HepG2 (cell line): ENCODE measurements around the gene ATF6. TPM values are rescaled to one million over a fixed set of nuclear protein-coding genes. Genes with fewer than 3 reads are reported as not detected.

Experiments used
- GATA4 ChIP-seq: sonication (generic); IDR thresholded peaks from 2 replicates; pipeline ENCODE4 v1.6.1; 2016; ENCODE audit warnings: antibody characterized with exemption, low read depth, borderline replicate concordance
- HDAC1 ChIP-seq: sonication (generic); formaldehyde crosslinking; IDR thresholded peaks from 2 replicates; pipeline ENCODE4 v1.5.1; 2020; ENCODE audit warnings: mild to moderate bottlenecking, missing genetic modification reagents
- MED1 ChIP-seq: sonication (generic); formaldehyde crosslinking; IDR thresholded peaks from 2 replicates; pipeline ENCODE4 v1.4.0; 2020; ENCODE audit warnings: missing genetic modification reagents
- MTA3 ChIP-seq: sonication (generic); formaldehyde crosslinking; IDR thresholded peaks from 2 replicates; pipeline ENCODE4 v1.4.0; 2020; ENCODE audit warnings: missing genetic modification reagents
- NFATC3 ChIP-seq: sonication (generic); formaldehyde crosslinking; IDR thresholded peaks from 2 replicates; pipeline ENCODE4 v1.5.1; 2020; ENCODE audit warnings: mild to moderate bottlenecking, missing genetic modification reagents
- NFKBIZ ChIP-seq: IDR thresholded peaks from 2 replicates; pipeline ENCODE4 v1.6.1; 2018; ENCODE audit warnings: missing genetic modification reagents, missing compliant biosample characterization
- NPAS2 ChIP-seq: sonication (generic); formaldehyde crosslinking; IDR thresholded peaks from 2 replicates; pipeline ENCODE4 v1.8.0; 2022; ENCODE audit warnings: mild to moderate bottlenecking, missing genetic modification reagents, borderline replicate concordance
- U2AF1 ChIP-seq: fragments of 200-400 bp; formaldehyde crosslinking; optimal IDR thresholded peaks from 2 replicates; pipeline ENCODE3; 2017; ENCODE audit warnings: mild to moderate bottlenecking, low read depth, low read length
- ZNF501 ChIP-seq: sonication (generic); formaldehyde crosslinking; IDR thresholded peaks from 2 replicates; pipeline ENCODE4 v1.5.1; 2020; ENCODE audit warnings: mild to moderate bottlenecking, moderate library complexity, missing genetic modification reagents
- ZNF678 ChIP-seq: sonication (generic); formaldehyde crosslinking; IDR thresholded peaks from 2 replicates; pipeline ENCODE4 v1.4.0; 2020; ENCODE audit warnings: mild to moderate bottlenecking, missing genetic modification reagents
- ZSCAN25 ChIP-seq: sonication (generic); formaldehyde crosslinking; IDR thresholded peaks from 2 replicates; pipeline ENCODE4 v1.8.0; 2022; ENCODE audit warnings: mild to moderate bottlenecking, missing genetic modification reagents
- polyA plus RNA-seq, 8 experiments: library from polyadenylated mRNA; depleted of rRNA in 3 of 8; stranded (reverse) in 7 of 8; unstranded in 1 of 8; fragments of >200 nt; fragmentation: Illumina TruSeq in 4 of 8; extraction: Trizol in 4 of 8; gene quantifications; 2 replicates each; pipeline versions ENCODE4 v1.2.1 to v1.2.3, GENCODE V29; 2011 to 2016; ENCODE audit warnings: low read depth in 4 of 8, missing spikeins in 1 of 8, mixed read lengths in 1 of 8; ENCODE audit not compliant: insufficient read depth in 1 of 8
- total RNA-seq, 5 experiments: library from RNA; depleted of rRNA; stranded (reverse); fragments of >200 nt; fragmentation: Illumina TruSeq; extraction: Trizol; gene quantifications; 2 replicates each; pipeline ENCODE4 v1.2.3, GENCODE V29; 2016; ENCODE audit warnings: low read depth in 1 of 5
- TF ChIP-seq, protein P1 (sequence below): sonication (generic); formaldehyde crosslinking; IDR thresholded peaks from 2 replicates; pipeline ENCODE4 v1.5.1; 2020; ENCODE audit warnings: mild to moderate bottlenecking, missing genetic modification reagents, borderline replicate concordance
- TF ChIP-seq, protein P2 (sequence below): sonication (generic); formaldehyde crosslinking; IDR thresholded peaks from 2 replicates; pipeline ENCODE4 v1.9.0; 2021; ENCODE audit warnings: missing genetic modification reagents, mild to moderate bottlenecking, borderline replicate concordance
- TF ChIP-seq, protein P3 (sequence below): sonication (generic); formaldehyde crosslinking; IDR thresholded peaks from 2 replicates; pipeline ENCODE4 v1.4.0; 2020; ENCODE audit warnings: missing genetic modification reagents
- TF ChIP-seq, protein P4 (sequence below): sonication (generic); formaldehyde crosslinking; IDR thresholded peaks from 2 replicates; pipeline ENCODE4 v1.8.1; 2023; ENCODE audit warnings: mild to moderate bottlenecking, moderate library complexity, missing genetic modification reagents
- TF ChIP-seq, protein P5 (sequence below): sonication (generic); formaldehyde crosslinking; IDR thresholded peaks from 2 replicates; pipeline ENCODE4 v1.8.0; 2022; ENCODE audit warnings: missing genetic modification reagents, mild to moderate bottlenecking, inconsistent platforms, borderline replicate concordance
- TF ChIP-seq, protein P6 (sequence below): sonication (generic); formaldehyde crosslinking; IDR thresholded peaks from 2 replicates; pipeline ENCODE4 v1.4.0; 2020; ENCODE audit warnings: mild to moderate bottlenecking, missing genetic modification reagents

ATF6 gene
- total and polyA plus RNA-seq, 2 of the 13 experiments (the other 11 are each of a cell fraction or from before 2014, with no cell fraction given): 13.2 to 14.5 TPM

DNA sequence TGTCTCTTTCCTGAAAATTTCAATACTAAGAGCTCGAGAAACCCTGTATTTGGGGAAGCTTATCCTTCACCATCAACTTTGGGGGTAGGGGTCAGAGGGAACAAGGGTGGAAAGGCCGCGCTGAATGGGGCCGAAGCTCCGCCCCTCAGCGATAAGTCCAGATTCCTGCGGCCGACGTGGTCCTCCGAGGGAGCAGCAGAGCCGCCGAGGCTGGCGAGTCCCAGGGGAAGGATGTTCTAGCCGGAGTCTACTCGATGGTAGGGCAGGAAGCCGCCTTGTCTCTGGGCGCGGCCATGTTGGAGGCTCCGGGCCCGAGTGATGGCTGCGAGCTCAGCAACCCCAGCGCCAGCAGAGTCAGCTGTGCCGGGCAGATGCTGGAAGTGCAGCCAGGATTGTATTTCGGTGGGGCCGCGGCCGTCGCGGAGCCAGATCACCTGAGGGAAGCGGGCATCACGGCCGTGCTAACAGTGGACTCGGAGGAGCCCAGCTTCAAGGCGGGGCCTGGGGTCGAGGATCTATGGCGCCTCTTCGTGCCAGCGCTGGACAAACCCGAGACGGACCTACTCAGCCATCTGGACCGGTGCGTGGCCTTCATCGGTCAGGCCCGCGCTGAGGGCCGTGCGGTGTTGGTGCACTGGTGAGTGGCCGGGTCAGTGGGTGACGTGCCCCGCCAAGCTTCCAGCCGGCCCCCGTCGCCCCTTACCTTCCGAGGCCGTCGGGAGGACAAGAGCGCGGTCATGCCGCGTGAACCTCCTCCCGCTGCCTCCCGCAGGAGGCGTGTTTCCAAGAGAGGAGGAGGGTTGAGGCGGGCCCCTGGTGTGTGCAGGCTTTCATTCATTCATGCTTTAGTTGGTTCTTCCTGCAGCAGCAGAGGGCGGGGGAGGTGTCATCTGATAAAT is 16.4 kb upstream of the ATF6 start, which contains the start of gene DUSP12 (continued):
- TF ChIP-seq, protein P1, sequence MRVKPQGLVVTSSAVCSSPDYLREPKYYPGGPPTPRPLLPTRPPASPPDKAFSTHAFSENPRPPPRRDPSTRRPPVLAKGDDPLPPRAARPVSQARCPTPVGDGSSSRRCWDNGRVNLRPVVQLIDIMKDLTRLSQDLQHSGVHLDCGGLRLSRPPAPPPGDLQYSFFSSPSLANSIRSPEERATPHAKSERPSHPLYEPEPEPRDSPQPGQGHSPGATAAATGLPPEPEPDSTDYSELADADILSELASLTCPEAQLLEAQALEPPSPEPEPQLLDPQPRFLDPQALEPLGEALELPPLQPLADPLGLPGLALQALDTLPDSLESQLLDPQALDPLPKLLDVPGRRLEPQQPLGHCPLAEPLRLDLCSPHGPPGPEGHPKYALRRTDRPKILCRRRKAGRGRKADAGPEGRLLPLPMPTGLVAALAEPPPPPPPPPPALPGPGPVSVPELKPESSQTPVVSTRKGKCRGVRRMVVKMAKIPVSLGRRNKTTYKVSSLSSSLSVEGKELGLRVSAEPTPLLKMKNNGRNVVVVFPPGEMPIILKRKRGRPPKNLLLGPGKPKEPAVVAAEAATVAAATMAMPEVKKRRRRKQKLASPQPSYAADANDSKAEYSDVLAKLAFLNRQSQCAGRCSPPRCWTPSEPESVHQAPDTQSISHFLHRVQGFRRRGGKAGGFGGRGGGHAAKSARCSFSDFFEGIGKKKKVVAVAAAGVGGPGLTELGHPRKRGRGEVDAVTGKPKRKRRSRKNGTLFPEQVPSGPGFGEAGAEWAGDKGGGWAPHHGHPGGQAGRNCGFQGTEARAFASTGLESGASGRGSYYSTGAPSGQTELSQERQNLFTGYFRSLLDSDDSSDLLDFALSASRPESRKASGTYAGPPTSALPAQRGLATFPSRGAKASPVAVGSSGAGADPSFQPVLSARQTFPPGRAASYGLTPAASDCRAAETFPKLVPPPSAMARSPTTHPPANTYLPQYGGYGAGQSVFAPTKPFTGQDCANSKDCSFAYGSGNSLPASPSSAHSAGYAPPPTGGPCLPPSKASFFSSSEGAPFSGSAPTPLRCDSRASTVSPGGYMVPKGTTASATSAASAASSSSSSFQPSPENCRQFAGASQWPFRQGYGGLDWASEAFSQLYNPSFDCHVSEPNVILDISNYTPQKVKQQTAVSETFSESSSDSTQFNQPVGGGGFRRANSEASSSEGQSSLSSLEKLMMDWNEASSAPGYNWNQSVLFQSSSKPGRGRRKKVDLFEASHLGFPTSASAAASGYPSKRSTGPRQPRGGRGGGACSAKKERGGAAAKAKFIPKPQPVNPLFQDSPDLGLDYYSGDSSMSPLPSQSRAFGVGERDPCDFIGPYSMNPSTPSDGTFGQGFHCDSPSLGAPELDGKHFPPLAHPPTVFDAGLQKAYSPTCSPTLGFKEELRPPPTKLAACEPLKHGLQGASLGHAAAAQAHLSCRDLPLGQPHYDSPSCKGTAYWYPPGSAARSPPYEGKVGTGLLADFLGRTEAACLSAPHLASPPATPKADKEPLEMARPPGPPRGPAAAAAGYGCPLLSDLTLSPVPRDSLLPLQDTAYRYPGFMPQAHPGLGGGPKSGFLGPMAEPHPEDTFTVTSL (CRISPR knock-in tag): 0 out of 2 replicates have a peak, but pooled peaks have one; percentile 31
- TF ChIP-seq NPAS2 (no peak), NFATC3 (CRISPR knock-in tag) (no peak), ZSCAN25 (CRISPR knock-in tag) (no peak), MTA3 (CRISPR knock-in tag) (no peak), ZNF678 (CRISPR knock-in tag) (peak; percentile 82; the same call in 1 of the 2 replicates), U2AF1 (no peak), GATA4 (no peak), ZNF501 (peak; percentile 85), NFKBIZ (CRISPR knock-in tag) (no peak; the same call in 1 of the 2 replicates), HDAC1 (CRISPR knock-in tag) (peak; percentile 92), MED1 (peak; percentile 61)
- TF ChIP-seq, protein P2, sequence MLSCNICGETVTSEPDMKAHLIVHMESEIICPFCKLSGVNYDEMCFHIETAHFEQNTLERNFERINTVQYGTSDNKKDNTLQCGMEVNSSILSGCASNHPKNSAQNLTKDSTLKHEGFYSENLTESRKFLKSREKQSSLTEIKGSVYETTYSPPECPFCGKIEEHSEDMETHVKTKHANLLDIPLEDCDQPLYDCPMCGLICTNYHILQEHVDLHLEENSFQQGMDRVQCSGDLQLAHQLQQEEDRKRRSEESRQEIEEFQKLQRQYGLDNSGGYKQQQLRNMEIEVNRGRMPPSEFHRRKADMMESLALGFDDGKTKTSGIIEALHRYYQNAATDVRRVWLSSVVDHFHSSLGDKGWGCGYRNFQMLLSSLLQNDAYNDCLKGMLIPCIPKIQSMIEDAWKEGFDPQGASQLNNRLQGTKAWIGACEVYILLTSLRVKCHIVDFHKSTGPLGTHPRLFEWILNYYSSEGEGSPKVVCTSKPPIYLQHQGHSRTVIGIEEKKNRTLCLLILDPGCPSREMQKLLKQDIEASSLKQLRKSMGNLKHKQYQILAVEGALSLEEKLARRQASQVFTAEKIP (CRISPR knock-in tag): no peak
- TF ChIP-seq, protein P3, sequence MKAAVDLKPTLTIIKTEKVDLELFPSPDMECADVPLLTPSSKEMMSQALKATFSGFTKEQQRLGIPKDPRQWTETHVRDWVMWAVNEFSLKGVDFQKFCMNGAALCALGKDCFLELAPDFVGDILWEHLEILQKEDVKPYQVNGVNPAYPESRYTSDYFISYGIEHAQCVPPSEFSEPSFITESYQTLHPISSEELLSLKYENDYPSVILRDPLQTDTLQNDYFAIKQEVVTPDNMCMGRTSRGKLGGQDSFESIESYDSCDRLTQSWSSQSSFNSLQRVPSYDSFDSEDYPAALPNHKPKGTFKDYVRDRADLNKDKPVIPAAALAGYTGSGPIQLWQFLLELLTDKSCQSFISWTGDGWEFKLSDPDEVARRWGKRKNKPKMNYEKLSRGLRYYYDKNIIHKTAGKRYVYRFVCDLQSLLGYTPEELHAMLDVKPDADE: no peak
- TF ChIP-seq, protein P4, sequence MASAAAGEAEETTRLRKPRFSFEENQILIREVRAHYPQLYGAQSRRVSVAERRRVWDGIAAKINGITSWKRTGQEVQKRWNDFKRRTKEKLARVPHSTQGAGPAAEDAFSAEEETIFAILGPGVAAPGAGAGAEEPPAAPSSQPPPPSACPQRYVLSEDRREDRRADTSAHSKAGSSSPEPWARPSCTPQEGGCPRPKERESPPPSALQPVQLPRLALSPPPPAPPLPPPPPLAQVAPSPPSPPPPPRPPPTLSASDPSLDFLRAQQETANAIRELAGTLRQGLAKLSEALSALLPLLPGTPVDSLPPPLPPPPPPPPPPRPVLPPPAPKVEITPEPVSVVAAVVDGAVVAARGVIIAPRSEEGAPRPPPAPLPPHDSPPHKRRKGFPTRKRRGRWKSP (CRISPR knock-in tag): peak; percentile 53; the same call in 1 of the 2 replicates
- TF ChIP-seq, protein P5, sequence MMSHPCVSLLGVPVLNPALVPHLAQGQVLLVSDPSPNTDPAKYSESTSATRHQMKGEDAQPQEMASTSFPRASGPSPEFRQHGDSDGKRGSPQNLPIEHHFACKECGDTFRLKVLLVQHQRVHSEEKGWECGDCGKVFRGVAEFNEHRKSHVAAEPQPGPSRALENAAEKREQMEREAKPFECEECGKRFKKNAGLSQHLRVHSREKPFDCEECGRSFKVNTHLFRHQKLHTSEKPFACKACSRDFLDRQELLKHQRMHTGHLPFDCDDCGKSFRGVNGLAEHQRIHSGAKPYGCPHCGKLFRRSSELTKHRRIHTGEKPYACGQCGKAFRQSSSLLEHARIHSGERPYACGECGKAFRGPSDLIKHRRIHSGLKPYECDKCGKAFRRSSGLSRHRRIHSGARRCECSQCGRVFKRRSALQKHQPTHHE (CRISPR knock-in tag): peak; percentile 71; the same call in 1 of the 2 replicates
- TF ChIP-seq, protein P6, sequence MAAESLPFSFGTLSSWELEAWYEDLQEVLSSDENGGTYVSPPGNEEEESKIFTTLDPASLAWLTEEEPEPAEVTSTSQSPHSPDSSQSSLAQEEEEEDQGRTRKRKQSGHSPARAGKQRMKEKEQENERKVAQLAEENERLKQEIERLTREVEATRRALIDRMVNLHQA (CRISPR knock-in tag): no peak
